ENCODE data around the gene GRIK4.

The GRIK4 gene

DNA sequence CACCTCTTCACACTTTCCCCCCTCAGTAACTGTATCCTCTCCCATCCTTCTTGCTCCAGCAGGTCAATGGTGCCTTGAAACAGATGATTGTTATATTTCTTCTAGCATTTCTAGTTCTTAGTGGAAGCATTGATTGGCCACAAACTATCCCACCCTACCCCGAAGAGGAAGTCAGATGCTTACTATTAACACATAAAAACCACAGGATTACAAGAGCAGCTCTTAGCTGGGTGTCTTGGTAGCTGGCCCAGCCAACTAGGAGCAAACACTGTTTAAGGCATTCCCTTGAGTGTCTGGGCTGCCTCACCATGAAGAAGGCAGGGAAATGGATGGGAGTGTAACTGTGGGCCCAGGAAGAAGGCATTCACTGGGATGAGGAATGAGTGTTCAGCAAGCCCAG lies 176.6 kb downstream of the GRIK4 start:
- TF ChIP-seq, protein P1, sequence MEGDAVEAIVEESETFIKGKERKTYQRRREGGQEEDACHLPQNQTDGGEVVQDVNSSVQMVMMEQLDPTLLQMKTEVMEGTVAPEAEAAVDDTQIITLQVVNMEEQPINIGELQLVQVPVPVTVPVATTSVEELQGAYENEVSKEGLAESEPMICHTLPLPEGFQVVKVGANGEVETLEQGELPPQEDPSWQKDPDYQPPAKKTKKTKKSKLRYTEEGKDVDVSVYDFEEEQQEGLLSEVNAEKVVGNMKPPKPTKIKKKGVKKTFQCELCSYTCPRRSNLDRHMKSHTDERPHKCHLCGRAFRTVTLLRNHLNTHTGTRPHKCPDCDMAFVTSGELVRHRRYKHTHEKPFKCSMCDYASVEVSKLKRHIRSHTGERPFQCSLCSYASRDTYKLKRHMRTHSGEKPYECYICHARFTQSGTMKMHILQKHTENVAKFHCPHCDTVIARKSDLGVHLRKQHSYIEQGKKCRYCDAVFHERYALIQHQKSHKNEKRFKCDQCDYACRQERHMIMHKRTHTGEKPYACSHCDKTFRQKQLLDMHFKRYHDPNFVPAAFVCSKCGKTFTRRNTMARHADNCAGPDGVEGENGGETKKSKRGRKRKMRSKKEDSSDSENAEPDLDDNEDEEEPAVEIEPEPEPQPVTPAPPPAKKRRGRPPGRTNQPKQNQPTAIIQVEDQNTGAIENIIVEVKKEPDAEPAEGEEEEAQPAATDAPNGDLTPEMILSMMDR (IDR thresholded peaks at IDR 0.05; ENCODE audit: insufficient read depth, low read length, missing control alignments): no peak
- no peak for DNase-seq (ENCODE audit: low read depth, low spot score)
- ChIA-PET CTCF (interaction anchor here (1.2 to 10.9 kb wide), 2 partner anchors 180 to 1817 kb away, joined by 4 to 249 read pairs; partner anchors contain the start of gene GRIK4), POLR2A (no interaction called here)
- H3K4me3 ChIP-seq (ENCODE audit: low read depth, low read length): no peak overlapping the region

DNA sequence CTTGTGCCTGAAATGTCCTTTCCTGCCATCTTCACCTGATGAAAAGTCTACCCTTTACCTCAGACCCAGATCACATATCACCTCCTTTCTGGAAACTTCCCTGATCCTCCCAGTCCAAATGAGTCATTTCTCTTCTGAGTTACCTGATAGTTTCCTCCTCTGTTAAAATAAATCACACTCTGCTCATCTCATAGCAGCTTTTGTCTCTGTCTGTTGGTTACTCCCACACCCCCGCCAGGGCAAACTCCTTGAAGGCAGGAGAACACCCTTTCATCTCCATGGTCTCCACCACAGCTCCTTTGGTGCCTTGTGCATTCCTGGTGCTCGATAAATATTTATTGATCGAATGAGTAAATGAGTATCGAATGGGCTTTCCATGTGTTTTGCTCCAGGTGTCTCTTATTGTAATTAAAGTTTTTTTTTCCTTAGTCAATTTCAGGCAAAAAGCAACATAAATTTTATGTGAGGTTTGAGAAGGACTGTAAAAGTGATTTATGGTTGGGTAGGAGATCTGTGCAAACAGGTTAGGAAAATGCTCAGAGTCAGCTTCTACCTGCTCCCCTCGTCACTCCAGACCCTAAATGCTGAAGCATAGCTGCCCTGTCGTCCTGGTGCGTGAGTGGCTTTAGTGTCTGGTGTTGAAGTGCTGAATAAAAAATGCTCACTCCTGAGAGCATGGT lies 178.2 kb downstream of the GRIK4 start:
- no peak overlapping the region for H3K4me3 ChIP-seq (ENCODE audit: low read depth, low read length)
- ChIA-PET CTCF (interaction anchor here (1.7 kb wide), 1 partner anchor 179 kb away, joined by 10 read pairs; the partner anchor contains the start of gene GRIK4), POLR2A (no interaction called here)
- no peak for DNase-seq (ENCODE audit: low read depth, low spot score)
- TF ChIP-seq, protein P1 (IDR thresholded peaks at IDR 0.05; ENCODE audit: insufficient read depth, low read length, missing control alignments): no peak

DNA sequence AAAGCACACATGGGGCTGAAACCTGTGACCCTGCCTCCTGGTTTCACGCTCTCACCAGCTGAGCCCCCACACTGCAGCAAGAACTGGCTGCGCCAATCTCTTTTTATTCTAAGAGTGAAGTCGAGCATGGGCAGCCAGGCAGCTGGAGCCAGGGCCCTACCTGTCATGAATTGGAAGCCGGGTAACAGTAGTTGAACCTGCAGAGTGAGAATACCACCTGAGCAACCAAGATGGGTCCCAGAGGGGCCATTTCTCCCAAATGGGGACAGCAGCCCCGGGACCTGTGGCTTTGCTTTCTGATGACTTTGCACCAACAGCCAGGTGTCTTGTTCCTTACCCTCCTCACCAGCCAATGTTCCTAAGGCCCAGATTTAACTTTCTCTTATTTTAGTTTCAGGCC lies 178.9 kb downstream of the GRIK4 start:
- ChIA-PET CTCF (interaction anchor here (1.7 kb wide), 1 partner anchor 180 kb away, joined by 10 read pairs; the partner anchor contains the start of gene GRIK4), POLR2A (no interaction called here)
- TF ChIP-seq, protein P1 (IDR thresholded peaks at IDR 0.05; ENCODE audit: insufficient read depth, low read length, missing control alignments): no peak
- DNase-seq (ENCODE audit: low read depth, low spot score): no peak
- H3K4me3 ChIP-seq (ENCODE audit: low read depth, low read length): no peak overlapping the region

DNA sequence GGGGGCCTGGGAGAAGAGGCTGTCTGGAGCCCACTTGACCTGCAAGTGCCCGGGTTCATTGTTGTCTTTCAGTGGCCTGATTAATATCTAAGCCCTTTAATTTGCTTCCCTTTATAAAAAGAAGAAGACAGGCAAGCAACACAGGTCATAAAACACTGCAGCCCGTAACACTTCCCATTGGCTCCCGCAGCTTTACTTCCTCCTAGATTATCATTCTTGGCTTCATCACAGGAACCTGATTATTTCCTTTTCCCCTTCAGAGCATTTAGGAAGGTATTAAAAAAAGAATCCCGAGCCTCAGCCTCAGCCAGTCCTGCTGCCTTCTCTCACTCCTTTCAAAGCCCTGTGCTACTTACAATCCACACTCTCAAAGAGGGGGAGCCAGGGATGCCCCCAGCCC lies 183.2 kb downstream of the GRIK4 start:
- no peak overlapping the region for H3K4me3 ChIP-seq (ENCODE audit: low read depth, low read length)
- DNase-seq (ENCODE audit: low read depth, low spot score): no peak
- ChIA-PET POLR2A (no interaction called here), CTCF (interaction anchor here (1.3 to 2.8 kb wide), 2 partner anchors 10 to 11 kb away, joined by 3 to 17 read pairs; no protein-coding TSS in a partner anchor)
- TF ChIP-seq, protein P1 (IDR thresholded peaks at IDR 0.05; ENCODE audit: insufficient read depth, low read length, missing control alignments): no peak

DNA sequence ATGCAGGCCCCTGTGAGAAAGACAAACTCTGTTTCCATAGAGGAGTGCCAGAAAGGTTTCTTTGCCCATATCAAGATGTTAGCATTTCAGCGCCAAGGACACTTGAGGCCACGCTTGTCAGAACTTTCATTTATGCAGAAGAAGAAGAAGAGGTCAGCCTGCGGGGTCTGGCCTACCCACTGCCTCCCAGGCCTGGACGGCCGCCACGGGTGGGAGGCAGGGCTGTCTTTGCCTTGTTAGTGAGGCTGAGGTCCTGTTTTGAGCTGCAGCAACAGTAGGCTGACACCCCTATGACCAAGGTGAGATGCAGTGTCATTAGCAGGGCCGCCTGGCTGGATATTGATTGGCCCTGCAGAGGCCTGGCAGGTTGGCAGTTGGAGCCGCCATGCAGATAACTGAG lies 183.9 kb downstream of the GRIK4 start:
- no peak overlapping the region for H3K4me3 ChIP-seq (ENCODE audit: low read depth, low read length)
- TF ChIP-seq, protein P1 (IDR thresholded peaks at IDR 0.05; ENCODE audit: insufficient read depth, low read length, missing control alignments): no peak
- DNase-seq (ENCODE audit: low read depth, low spot score): no peak
- ChIA-PET CTCF (interaction anchor here (1.7 to 3.3 kb wide), 2 partner anchors 10 to 107 kb away, joined by 4 to 29 read pairs; no protein-coding TSS in a partner anchor), POLR2A (no interaction called here)

DNA sequence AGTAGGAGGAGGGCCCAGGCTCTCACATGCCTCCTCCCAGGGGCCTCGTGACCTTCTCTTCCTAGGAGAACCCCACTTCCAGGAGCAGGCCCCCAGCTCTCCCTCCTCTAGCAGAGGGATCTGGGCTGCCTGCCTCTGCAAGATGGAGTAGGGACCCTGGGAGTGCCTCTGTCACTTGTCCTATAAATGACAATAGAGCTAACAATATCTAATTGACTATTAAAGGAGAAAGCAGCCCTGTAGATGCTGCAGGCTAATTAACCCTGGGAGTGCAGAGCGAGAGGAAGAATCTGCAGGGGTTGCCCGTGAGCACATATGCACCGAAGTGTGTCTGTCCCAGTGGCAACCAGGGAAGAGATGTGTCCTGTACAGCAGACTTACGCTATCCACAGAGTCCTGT lies 184.4 kb downstream of the GRIK4 start:
- TF ChIP-seq, protein P1 (IDR thresholded peaks at IDR 0.05; ENCODE audit: insufficient read depth, low read length, missing control alignments): no peak
- no peak overlapping the region for H3K4me3 ChIP-seq (ENCODE audit: low read depth, low read length)
- CTCF ChIA-PET: interaction anchor here (1.7 to 3.3 kb wide), 3 partner anchors 10 to 185 kb away, joined by 4 to 29 read pairs (median 8); partner anchors contain the start of gene GRIK4
- no peak for DNase-seq (ENCODE audit: low read depth, low spot score)
- POLR2A ChIA-PET: no interaction called here

All from AG04449 (cell line).